Heart right ventricle (tissue), 16 donors: ENCODE data around the gene HNRNPAB. TPM values are rescaled to one million over a fixed set of nuclear protein-coding genes. Genes with fewer than 3 reads are reported as not detected.

ENCODE experiments used
- ATAC-seq, 8 donors: fragments of 200-7000 bp; cut with Tn5 transposase; one replicate each; pipeline ENCODE4 v1.9.1; 2020; ENCODE audit warnings: mild to moderate bottlenecking in 8 of 8, moderate library complexity in 8 of 8, moderate number of reproducible peaks in 1 of 8
- DNase-seq, 2 donors: peaks; one replicate each; pipeline ENCODE4 v3.0.0-alpha.2; 2020
- H3K27ac ChIP-seq, 10 donors: fragments of 200-600 bp; sonication (generic) in 2 of 10; one replicate each; pipeline versions ENCODE4 v1.5.0 to v1.8.0; 2020 to 2022; ENCODE audit warnings: mild to moderate bottlenecking in 3 of 10
- H3K27me3 ChIP-seq, 7 donors: fragments of 200-600 bp; one replicate each; pipeline ENCODE4 v1.8.0; 2021 to 2022; ENCODE audit warnings: mild to moderate bottlenecking in 2 of 7
- H3K36me3 ChIP-seq, 9 donors: fragments of 200-600 bp; sonication (generic) in 1 of 9; one replicate each; pipeline versions ENCODE4 v1.5.0 to v1.8.0; 2020 to 2022; ENCODE audit warnings: mild to moderate bottlenecking in 2 of 9
- H3K4me1 ChIP-seq, 9 donors: fragments of 200-600 bp; sonication (generic) in 1 of 9; one replicate each; pipeline versions ENCODE4 v1.5.0 to v1.8.0; 2020 to 2022; ENCODE audit warnings: mild to moderate bottlenecking in 4 of 9
- H3K4me3 ChIP-seq, 10 donors: fragments of 200-600 bp; sonication (generic) in 2 of 10; one replicate each; pipeline versions ENCODE4 v1.5.0 to v1.8.0; 2020 to 2022; ENCODE audit warnings: mild to moderate bottlenecking in 7 of 10, moderate library complexity in 2 of 10
- H3K9me3 ChIP-seq, 11 donors: fragments of 200-600 bp in 10 of 11; sonication (generic) in 2 of 11; one replicate each; pipeline versions ENCODE4 v1.5.0 to v1.8.0; 2013 to 2022; ENCODE audit warnings: mild to moderate bottlenecking in 2 of 11, control low read depth in 1 of 11, moderate library complexity in 1 of 11
- CTCF ChIP-seq, 9 donors: fragments of 200-600 bp; sonication (generic) in 2 of 9; IDR thresholded peaks; one replicate each; pipeline versions ENCODE4 v1.5.0 to v1.8.0; 2021 to 2022; ENCODE audit warnings: antibody characterized with exemption in 9 of 9, mild to moderate bottlenecking in 5 of 9, moderate library complexity in 1 of 9
- WGBS, 2 donors: extraction: QIAGEN DNeasy Blood & Tissue Kit; methylation state at CpG; one replicate each; pipeline ENCODE4 v1.1.7; 2013; ENCODE audit warnings: inconsistent platforms in 1 of 2; 5-methylcytosine and 5-hydroxymethylcytosine counted together
- intact Hi-C, 10 donors: fragments of 100-400 bp; cut with DNase I; formaldehyde crosslinking; loops; one replicate each; pipeline versions ENCODE4 v1.11.1 to v1.14.2; 2022
- polyA plus RNA-seq, 2 donors: library from polyadenylated mRNA; stranded (reverse); fragments of 200-250 nt; gene quantifications; one replicate each; pipeline ENCODE4 v1.2.3, GENCODE V29; 2013
- total RNA-seq, 10 donors: library from RNA; stranded (reverse); fragmentation: NEBNext Ultra II Directional in 3 of 10; extraction: Animal tissue kit (Norgen Biotek cat#: 25700) in 3 of 10; gene quantifications; one replicate each; pipeline versions ENCODE4 v1.2.1 to v1.2.4, GENCODE V29; 2021 to 2023
- donor health status: Arrhythmogenic right ventricular cardiomyopathy.
- donor health status: ischemic (EF 13 %, LVEDD 7.1; RV severe dilation, severe dysfunction).
- donor health status: healthy with polysubstance abuse.
- donor health status: DM: no; HTN: yes; CAD: no.
- donor health status: DM: no; HTN: no; CAD: no.
- donor health status: ischemic (EF 25% LVEDD 6.9; RV normal size, moderate dysfunction).
- donor health status: ischemic (EF 25% LVEDD 5.7; RV mildly dilated, moderate dysfunction).
- donor health status: healthy.
- donor health status: DM: yes; HTN: yes; CAD: no.
- donor health status: Ischemic cardiomyopathy.
- donor health status: ischemic (EF 35%, LVEDD 5.7; RV mildly dilated, moderate dysfunction).
- donor health status: nonischemic (EF 11% LVEDD 7.7; RV severe dilation, severe dysfunction).
- donor health status: DM: yes; HTN: yes; CAD: no.
- donor health status: PGD.
- donor health status: ischemic (EF 29% LVEDD 5.4; RV normal size, mild dysfunction).
- donor health status: nonischemic (EF 23%, LVEDD 6.1; RV moderate dilation, normal function).

Gene HNRNPAB
- total and polyA plus RNA-seq, 12 donors: 70.8 to 140 (median 81.9) TPM

- no peaks in the 10 kb centered on the region for H3K27me3 ChIP-seq
- DNase-seq (no peak), ATAC-seq (peak in 2 of 8 donors; percentile 6 to 24)
- no peaks in the 10 kb centered on the region for H3K9me3 ChIP-seq
- no peak overlapping the region for H3K4me3 ChIP-seq
- peaks cover 4 to 99% (median 61%) of the 10 kb centered on the region in 9 donors for H3K36me3 ChIP-seq
- peak overlapping the region in 1 of 10 donors; percentile 42 for H3K27ac ChIP-seq
- H3K4me1 ChIP-seq: peaks cover 0 to 19% (median 5%) of the 10 kb centered on the region in 9 donors
- 80 to 83% methylated on average over 13 of the region's 13 CpGs for WGBS, 2 donors
- TF ChIP-seq CTCF (IDR thresholded peaks at IDR 0.05): no peak
- intact Hi-C loops: no loop called here
Observed at GRCh38 chr5:178215280-178216002, 11.1 kb downstream of the HNRNPAB start.

- Histone ChIP-seq H3K9me3 (no peaks in the 10 kb centered on the region), H3K4me1 (peaks cover 0 to 19% (median 5%) of the 10 kb centered on the region in 9 donors), H3K27me3 (no peaks in the 10 kb centered on the region), H3K4me3 (no peak overlapping the region), H3K36me3 (peaks cover 4 to 99% (median 57%) of the 10 kb centered on the region in 9 donors), H3K27ac (peak overlapping the region in 1 of 10 donors; percentile 42)
- DNase-seq (no peak), ATAC-seq (no peak)
- 86 to 93% methylated on average over 5 of the region's 5 CpGs for WGBS, 2 donors
- intact Hi-C loops: no loop called here
- TF ChIP-seq CTCF (IDR thresholded peaks at IDR 0.05): no peak
Observed at GRCh38 chr5:178216088-178216534, 11.8 kb downstream of the HNRNPAB start.

GRCh38 chr5:178216779-178217178 lies 12.4 kb downstream of the HNRNPAB start:
- Histone ChIP-seq H3K27ac (no peak overlapping the region), H3K4me3 (no peak overlapping the region), H3K4me1 (peaks cover 0 to 25% (median 5%) of the 10 kb centered on the region in 9 donors), H3K27me3 (no peaks in the 10 kb centered on the region), H3K9me3 (no peaks in the 10 kb centered on the region), H3K36me3 (peaks cover 4 to 99% (median 51%) of the 10 kb centered on the region in 9 donors)
- 93 to 96% methylated on average over 3 of the region's 3 CpGs for WGBS, 2 donors
- DNase-seq: no peak
- no peak for ATAC-seq
- TF ChIP-seq CTCF (IDR thresholded peaks at IDR 0.05): no peak
- intact Hi-C loops: no loop called here

GRCh38 chr5:178218237-178218776 lies 14.0 kb downstream of the HNRNPAB start:
- DNase-seq: no peak
- H3K27me3 ChIP-seq: no peaks in the 10 kb centered on the region
- TF ChIP-seq CTCF (IDR thresholded peaks at IDR 0.05): no peak
- H3K27ac ChIP-seq: no peak overlapping the region
- peaks cover 0 to 96% (median 42%) of the 10 kb centered on the region in 9 donors for H3K36me3 ChIP-seq
- ATAC-seq: no peak
- intact Hi-C loops: no loop called here
- peaks cover 0 to 28% (median 5%) of the 10 kb centered on the region in 9 donors for H3K4me1 ChIP-seq
- H3K4me3 ChIP-seq: no peak overlapping the region
- WGBS, 2 donors: 76 to 88% methylated on average over 5 of the region's 5 CpGs
- no peaks in the 10 kb centered on the region for H3K9me3 ChIP-seq
